ENCODE data around the gene CEP250. TPM values are rescaled to one million over a fixed set of nuclear protein-coding genes. Genes with fewer than 3 reads are reported as not detected.

Gene CEP250
- total and polyA plus RNA-seq, 2 of the 4 experiments (the other 2 are of a cell fraction), result 22.7 to 35.1 TPM

GRCh38 chr20:35515949-35516645, 60.7 kb downstream of the CEP250 start:
- H3K4me3 ChIP-seq (ENCODE audit: insufficient read depth, low read depth, low read length), result no peak overlapping the region
- DNase-seq (peak; percentile 86), ATAC-seq (ENCODE audit: low read depth) (peak; percentile 92)
- H2BK5ac ChIP-seq (ENCODE audit: low read depth, low read length, poor library complexity, severe bottlenecking), result no peak overlapping the region
- H3K4me1 ChIP-seq (ENCODE audit: control insufficient read depth, insufficient read depth, low read length), result peaks cover 11% of the 10 kb centered on the region
- in situ Hi-C loops (cut with MboI; ENCODE audit: low sequenced_read_pairs) (loop anchor here (25.0 kb wide), 1 partner anchor 396 kb away; no protein-coding TSS in a partner anchor), dilution Hi-C loops (cut with HindIII; ENCODE audit: low sequenced_read_pairs, unreplicated experiment) (no loop called here), intact Hi-C loops (cut with micrococcal nuclease) (loop anchor here (10.0 kb wide), 1 partner anchor 99 kb away; the partner anchor contains the start of gene SPAG4)
- peak overlapping the region; percentile 9 for H2AFZ ChIP-seq (replicated peaks; ENCODE audit: low read length, poor library complexity)
- no peak overlapping the region for H3K4ac ChIP-seq (ENCODE audit: low read depth, low read length)
- no peak overlapping the region for H4K5ac ChIP-seq (ENCODE audit: low read depth, low read length)
- H2AK9ac ChIP-seq (replicated peaks; ENCODE audit: low read depth, low read length, poor library complexity), result no peak overlapping the region
- H3K79me1 ChIP-seq (ENCODE audit: low read depth in 1 of 2, low read length in 2 of 2), result peaks cover 0 to 9% of the 10 kb centered on the region in 2 experiments; a peak in 1 of 4 replicates
- ChIA-PET POLR2A (ENCODE audit: unreplicated experiment) (interaction anchor here (0.6 kb wide), 1 partner anchor 649 kb away, joined by 3 read pairs; no protein-coding TSS in a partner anchor), CTCF (no interaction called here)
- H4K91ac ChIP-seq (ENCODE audit: insufficient read depth, low read depth, low read length), result no peak overlapping the region
- H4K8ac ChIP-seq (ENCODE audit: low read depth in 2 of 2, low read length in 2 of 2), result no peak overlapping the region
- no peak overlapping the region for H3K18ac ChIP-seq (ENCODE audit: low read depth, low read length)
- H2AK5ac ChIP-seq (ENCODE audit: low read depth, low read length), result peak overlapping the region; percentile 20; the same call in 1 of the 2 replicates
- no peak overlapping the region for H2BK20ac ChIP-seq (ENCODE audit: low read depth, low read length)
- WGBS, 2 experiments (ENCODE audit: extremely low coverage in 2 of 2, insufficient read length in 1 of 2), result no CpG with 5 or more reads among the region's 3 CpGs
- H3K9me3 ChIP-seq (ENCODE audit: control insufficient read depth, insufficient read depth, low read length), result no peaks in the 10 kb centered on the region
- H3K14ac ChIP-seq (replicated peaks; ENCODE audit: low read depth, low read length), result no peak overlapping the region
- H4K20me1 ChIP-seq (ENCODE audit: insufficient read depth, low read length), result peaks cover 22% of the 10 kb centered on the region; the same call in 1 of the 2 replicates
- peaks cover 15% of the 10 kb centered on the region for H3K9me1 ChIP-seq (ENCODE audit: insufficient read depth, low read length)
- H3K4me2 ChIP-seq (ENCODE audit: low read depth, low read length), result peak overlapping the region; percentile 12; the same call in 1 of the 2 replicates
- H2BK15ac ChIP-seq (ENCODE audit: low read depth, low read length), result no peak overlapping the region
- no peak overlapping the region for H3K27ac ChIP-seq (ENCODE audit: insufficient read depth, low read length)
- H3K9ac ChIP-seq (ENCODE audit: low read depth, low read length), result no peak overlapping the region
- no TSS peak for BruUV-seq (replicated peaks)
- peaks cover 19% of the 10 kb centered on the region for H3K36me3 ChIP-seq (ENCODE audit: control insufficient read depth, insufficient read depth, low read length)
- H2BK120ac ChIP-seq (ENCODE audit: low read depth, low read length), result no peak overlapping the region
- H3K27me3 ChIP-seq (ENCODE audit: control insufficient read depth, insufficient read depth, low read length), result no peaks in the 10 kb centered on the region
- H3K56ac ChIP-seq (ENCODE audit: extremely low read depth, insufficient read depth, low read length), result no peak overlapping the region
- H3K23ac ChIP-seq (ENCODE audit: low read depth, low read length), result no peak overlapping the region
- TF ChIP-seq RCOR1 (IDR thresholded peaks at IDR 0.05; ENCODE audit: insufficient replicate concordance, low read length), result no peak
- TF ChIP-seq POLR2A (IDR thresholded peaks at IDR 0.05; ENCODE audit: low read depth, low read length), result no peak
- TF ChIP-seq, protein P1, sequence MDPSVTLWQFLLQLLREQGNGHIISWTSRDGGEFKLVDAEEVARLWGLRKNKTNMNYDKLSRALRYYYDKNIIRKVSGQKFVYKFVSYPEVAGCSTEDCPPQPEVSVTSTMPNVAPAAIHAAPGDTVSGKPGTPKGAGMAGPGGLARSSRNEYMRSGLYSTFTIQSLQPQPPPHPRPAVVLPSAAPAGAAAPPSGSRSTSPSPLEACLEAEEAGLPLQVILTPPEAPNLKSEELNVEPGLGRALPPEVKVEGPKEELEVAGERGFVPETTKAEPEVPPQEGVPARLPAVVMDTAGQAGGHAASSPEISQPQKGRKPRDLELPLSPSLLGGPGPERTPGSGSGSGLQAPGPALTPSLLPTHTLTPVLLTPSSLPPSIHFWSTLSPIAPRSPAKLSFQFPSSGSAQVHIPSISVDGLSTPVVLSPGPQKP (IDR thresholded peaks at IDR 0.05; ENCODE audit: borderline replicate concordance, low read depth, low read length), result no peak
- TF ChIP-seq CHD1 (IDR thresholded peaks at IDR 0.05; ENCODE audit: low read depth, low read length), result no peak
- TF ChIP-seq NFE2L2 (IDR thresholded peaks at IDR 0.05; ENCODE audit: low read depth, low read length), result no peak
- TF ChIP-seq CEBPB (IDR thresholded peaks at IDR 0.05; ENCODE audit: low read depth, low read length), result no peak
- no peak for TF ChIP-seq BHLHE40 (IDR thresholded peaks at IDR 0.05; ENCODE audit: low read depth, low read length)
- TF ChIP-seq FOS (IDR thresholded peaks at IDR 0.05; ENCODE audit: low read depth, low read length), result peak; percentile 40; the same call in 1 of the 2 replicates
- TF ChIP-seq MXI1 (IDR thresholded peaks at IDR 0.05; ENCODE audit: borderline replicate concordance, low read depth, low read length), result no peak
- TF ChIP-seq MAFK (IDR thresholded peaks at IDR 0.05; ENCODE audit: low read depth, low read length), result 0 out of 2 replicates have a peak, but pooled peaks have one; percentile 8
- TF ChIP-seq SMC3 (IDR thresholded peaks at IDR 0.05; ENCODE audit: low read depth, low read length), result no peak
- no peak for TF ChIP-seq MAZ (IDR thresholded peaks at IDR 0.05; ENCODE audit: borderline replicate concordance, low read depth, low read length)
- peak; percentile 18; the same call in 1 of the 2 replicates for TF ChIP-seq RAD21 (IDR thresholded peaks at IDR 0.05; ENCODE audit: low read length)
- TF ChIP-seq, protein P2, sequence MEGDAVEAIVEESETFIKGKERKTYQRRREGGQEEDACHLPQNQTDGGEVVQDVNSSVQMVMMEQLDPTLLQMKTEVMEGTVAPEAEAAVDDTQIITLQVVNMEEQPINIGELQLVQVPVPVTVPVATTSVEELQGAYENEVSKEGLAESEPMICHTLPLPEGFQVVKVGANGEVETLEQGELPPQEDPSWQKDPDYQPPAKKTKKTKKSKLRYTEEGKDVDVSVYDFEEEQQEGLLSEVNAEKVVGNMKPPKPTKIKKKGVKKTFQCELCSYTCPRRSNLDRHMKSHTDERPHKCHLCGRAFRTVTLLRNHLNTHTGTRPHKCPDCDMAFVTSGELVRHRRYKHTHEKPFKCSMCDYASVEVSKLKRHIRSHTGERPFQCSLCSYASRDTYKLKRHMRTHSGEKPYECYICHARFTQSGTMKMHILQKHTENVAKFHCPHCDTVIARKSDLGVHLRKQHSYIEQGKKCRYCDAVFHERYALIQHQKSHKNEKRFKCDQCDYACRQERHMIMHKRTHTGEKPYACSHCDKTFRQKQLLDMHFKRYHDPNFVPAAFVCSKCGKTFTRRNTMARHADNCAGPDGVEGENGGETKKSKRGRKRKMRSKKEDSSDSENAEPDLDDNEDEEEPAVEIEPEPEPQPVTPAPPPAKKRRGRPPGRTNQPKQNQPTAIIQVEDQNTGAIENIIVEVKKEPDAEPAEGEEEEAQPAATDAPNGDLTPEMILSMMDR (conservative IDR thresholded peaks at IDR 0.05; ENCODE audit: low read depth, low read length), result no peak
